ENCODE measurements around the gene ACBD6. TPM values are rescaled to one million over a fixed set of nuclear protein-coding genes. Genes with fewer than 3 reads are reported as not detected.

ACBD6 gene
- polyA plus RNA-seq, 3 donors = 67.7 to 80.2 (median 75.3) TPM

DNA sequence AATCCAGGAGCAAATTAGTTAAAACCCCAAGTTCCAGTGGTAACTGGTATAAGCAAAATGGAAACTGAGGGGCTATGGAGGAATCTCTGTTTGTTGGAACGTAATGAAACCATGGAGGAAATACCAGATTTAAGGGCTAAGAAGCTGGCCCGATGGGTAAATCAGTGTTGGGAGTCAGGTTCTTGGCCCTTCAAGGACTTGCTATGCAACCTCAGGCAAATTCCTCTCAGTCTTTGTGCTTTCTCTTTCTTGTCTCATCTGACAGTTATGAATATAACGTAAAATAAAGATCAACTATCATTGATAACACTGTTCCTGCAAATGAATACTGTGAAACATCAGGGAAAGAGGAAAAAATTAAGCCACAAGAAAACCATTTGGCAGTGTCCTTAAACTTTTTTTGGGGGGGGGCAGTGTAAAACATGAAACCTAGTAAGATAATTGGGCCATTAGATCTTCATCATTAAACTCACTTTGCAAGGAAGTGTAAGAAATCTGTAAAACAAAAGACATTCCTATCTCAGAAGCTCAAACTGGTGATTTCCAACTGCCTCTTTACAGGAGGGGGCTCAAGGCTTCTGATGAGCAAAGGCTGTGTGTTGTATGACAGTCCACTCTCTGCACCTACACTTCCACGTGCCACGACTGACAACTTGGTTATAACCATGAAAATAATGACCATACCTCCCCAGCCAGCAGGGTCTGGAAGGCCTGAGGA, 224.7 kb downstream of the ACBD6 start:
- no peak for DNase-seq (ENCODE audit: low read depth in 3 of 3, low spot score in 2 of 3)

DNA sequence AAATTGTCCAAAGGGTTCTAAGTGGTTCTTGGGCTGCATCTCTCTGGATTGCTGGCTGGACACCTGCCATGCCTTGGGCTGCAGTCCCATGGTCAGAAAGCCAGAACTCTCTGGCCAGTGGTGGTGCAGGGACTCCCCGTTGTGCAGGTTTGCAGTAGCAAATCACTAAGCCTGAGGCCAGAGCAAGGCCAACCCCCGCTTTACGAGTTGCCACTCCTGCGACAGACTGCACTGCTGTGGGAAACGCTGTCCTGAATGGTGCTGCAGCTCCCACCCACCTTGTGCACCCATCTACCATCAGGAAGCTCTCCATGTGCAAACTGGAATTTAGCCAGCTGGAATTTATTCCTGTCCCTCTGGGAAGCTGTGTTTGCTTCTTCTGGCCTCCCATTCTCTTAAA, 226.7 kb downstream of the ACBD6 start:
- no peak for DNase-seq (ENCODE audit: low read depth in 3 of 3, low spot score in 2 of 3)

DNA sequence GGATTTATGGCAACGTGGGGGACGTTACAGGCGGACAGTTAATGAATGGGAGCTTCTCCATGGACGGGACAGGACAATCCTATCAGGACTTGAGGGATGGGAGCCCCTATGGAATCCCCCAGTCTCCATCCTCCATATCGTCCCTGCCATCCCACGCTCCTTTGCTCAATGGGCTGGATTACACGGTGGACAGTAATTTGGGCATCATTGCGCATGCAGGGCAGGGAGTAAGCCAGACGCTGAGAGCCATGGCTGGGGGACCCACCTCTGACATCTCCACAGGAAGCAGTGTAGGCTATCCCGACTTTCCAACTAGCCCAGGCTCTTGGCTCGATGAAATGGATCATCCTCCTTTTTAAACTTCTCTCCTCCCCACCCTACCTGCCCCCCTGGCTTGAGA, 228.2 kb downstream of the ACBD6 start:
- DNase-seq (ENCODE audit: low read depth in 3 of 3, low spot score in 2 of 3) = no peak

DNA sequence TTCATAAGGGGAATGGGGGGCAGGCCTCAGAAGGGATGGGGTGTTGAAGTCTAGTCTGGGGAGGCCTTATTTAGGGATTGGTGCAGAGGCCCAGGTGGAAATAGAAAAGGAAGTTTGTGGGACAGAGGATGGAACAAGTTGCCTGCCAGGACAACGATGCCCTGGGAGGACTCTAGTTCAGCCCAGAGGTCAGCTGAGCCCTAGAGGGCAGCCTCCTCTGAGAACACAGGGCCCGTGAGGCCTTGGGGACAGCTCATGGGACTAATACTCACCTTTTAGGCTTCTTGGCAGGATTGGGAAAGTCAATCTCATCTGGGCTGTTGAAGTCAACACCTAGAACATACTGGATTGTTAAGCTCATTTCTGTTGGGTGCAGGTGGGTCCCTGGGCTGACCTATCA, 229.3 kb downstream of the ACBD6 start:
- DNase-seq (ENCODE audit: low read depth in 3 of 3, low spot score in 2 of 3) = no peak

DNA sequence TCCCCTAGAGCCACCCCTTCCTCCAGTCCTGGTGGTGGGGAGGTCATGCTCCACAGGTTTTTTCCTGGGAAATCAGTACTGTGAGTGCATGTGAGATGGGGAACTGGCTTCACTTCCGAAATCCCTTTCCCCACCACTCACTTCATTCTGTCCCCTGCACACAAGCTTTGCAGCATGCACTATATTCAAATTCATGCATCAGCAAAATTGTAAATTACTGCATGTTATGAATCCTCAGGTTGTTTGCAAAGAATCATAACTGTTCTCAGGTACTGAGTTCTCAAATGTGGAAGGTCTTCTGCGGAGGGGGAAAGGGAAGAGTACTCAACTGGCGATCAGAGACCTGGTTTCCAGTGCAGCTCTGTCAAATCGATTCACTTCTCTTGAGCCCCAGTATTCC, 230.0 kb downstream of the ACBD6 start:
- DNase-seq (ENCODE audit: low read depth in 3 of 3, low spot score in 2 of 3) = no peak

DNA sequence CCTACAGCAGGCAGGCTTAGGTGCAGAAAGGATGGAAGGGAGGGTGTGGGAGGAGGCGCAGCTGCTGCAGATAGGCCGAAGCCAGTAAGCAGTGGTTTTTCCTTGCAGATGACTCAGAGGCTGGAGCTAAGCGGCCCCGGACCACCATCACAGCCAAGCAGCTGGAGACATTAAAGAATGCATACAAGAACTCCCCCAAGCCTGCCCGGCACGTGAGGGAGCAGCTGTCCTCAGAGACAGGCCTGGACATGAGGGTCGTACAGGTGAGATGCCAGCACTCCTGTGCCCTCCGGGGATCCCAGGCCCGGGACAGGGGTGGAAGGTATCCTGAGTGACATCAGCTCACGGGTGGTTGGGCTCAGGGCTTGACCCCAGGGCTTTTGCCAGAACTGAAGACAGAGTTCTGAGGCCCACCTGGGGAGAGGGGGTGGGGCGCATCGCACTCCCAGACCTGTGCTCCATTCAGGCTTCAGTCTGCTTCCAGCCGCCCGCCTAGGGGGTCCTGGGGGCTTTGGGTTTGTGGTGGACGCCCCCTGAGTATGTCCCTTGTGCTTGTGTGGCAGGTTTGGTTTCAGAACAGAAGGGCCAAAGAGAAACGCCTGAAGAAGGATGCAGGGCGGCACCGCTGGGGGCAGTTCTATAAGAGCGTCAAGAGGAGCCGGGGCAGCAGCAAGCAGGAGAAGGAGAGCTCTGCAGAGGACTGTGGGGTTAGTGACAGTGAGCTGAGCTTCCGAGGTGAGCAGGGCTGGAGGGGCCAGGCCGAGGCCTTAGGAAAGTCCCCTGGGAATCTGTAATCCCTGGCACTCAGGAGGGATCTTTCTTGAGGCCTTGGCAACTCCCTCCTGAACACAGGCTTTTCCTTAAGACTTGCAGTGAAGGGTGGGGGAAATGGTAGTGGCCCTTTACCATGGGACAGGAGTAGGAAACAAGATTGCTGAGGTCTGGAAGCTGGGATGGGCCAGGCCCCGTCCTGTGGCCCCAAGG, 230.8 kb downstream of the ACBD6 start:
- DNase-seq (ENCODE audit: low read depth in 3 of 3, low spot score in 2 of 3) = no peak

DNA sequence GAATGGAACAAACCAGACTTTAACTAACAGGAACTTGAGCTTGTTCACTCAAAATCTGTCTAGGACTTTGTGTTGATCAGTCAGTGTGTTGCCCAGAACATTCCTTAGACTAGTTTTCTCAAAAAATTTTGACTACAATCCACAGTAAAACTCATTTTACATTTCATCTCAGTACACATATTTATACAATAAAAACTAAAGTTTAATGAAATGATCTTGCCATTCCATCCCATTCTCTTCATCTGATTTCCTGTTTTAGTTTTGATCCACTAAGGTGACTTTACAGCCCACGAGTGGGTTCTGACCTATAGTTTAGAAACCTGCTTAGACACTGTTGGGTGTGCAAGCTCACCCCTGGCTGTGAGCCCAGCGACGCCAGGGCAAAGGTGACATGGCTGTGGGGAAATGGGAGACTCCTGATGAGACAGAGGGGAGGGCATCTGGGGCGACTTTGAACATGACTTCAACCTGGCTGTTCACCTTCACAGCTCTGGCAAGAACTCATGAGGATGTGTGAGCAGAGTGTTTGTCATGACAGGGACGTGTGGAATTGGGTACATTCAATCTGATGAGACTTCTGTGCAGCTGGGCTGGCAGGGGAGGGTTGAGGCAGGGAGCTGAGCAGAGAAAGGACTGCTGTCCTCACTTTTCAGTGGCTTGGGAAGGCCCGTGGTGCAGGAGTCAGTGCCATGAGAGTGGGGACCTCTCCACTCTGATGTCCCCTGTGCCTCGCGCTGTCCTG, 231.7 kb downstream of the ACBD6 start:
- DNase-seq (ENCODE audit: low read depth in 3 of 3, low spot score in 2 of 3) = no peak

DNA sequence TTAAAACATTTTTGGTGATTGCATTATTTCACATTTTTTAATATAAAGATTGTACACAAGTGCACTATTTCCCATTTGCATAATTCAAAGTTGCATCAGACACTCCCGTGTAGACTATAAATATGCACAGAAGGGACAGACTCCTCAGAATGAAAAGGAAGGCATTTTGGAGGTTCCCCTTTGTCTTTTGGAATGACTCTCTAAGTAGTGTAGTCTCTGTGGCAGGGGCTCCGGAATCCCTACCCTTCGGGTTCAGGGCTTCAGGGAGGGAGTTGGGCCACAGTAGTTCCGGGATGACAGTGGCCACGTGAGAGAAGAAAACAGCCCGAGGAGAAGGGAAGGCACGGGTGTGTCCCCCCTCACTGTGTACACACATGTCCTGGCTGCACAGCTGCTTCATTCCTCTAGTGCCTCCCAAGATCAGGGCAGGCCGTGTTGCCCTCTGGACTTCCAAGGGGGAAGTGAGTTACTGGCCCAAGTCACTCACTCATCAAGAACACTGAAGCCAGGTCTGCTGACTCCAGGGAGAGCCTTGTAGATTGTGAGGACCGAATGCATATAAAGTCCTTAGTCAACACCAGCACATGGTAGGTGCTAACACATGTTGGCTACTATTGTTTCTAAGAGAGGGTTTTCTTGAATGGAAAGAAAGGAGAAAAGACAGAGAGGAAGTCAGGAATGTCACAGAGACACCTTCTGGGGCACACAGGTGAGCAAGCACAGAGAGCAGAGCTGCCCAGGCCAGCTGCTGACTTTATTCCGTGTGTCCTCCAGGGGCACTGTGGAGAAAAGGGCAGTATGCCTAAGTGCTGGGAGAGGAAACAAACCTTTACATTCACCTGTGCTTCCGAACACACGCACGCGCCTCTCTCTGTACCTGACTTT, 232.5 kb downstream of the ACBD6 start:
- no peak for DNase-seq (ENCODE audit: low read depth in 3 of 3, low spot score in 2 of 3)

DNA sequence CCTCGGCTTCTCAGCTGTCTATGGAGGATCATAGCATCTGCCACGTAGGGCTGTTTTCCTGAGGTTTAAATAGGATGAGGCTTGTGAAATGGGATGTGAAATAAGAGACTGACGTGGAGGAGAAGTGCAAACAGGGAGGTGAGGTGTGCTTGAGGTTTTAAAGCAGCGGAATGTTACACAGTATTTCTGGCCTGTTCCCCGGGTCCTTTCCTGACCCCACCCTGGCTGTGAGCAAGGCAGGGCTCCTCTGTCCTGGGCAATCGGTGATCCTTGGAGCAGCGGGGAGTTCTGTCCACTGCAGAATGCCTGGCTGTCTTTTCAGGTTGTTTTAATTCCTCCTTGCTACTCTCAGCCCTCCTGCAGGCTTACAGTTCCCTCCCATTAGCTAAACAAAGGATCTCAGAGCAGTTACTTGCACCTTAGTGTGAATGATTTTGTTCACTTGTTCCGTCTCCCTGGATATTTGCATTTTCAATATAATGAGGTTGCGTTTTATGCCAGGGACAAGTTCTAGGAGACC, 233.8 kb downstream of the ACBD6 start:
- no peak for DNase-seq (ENCODE audit: low read depth in 3 of 3, low spot score in 2 of 3)

DNA sequence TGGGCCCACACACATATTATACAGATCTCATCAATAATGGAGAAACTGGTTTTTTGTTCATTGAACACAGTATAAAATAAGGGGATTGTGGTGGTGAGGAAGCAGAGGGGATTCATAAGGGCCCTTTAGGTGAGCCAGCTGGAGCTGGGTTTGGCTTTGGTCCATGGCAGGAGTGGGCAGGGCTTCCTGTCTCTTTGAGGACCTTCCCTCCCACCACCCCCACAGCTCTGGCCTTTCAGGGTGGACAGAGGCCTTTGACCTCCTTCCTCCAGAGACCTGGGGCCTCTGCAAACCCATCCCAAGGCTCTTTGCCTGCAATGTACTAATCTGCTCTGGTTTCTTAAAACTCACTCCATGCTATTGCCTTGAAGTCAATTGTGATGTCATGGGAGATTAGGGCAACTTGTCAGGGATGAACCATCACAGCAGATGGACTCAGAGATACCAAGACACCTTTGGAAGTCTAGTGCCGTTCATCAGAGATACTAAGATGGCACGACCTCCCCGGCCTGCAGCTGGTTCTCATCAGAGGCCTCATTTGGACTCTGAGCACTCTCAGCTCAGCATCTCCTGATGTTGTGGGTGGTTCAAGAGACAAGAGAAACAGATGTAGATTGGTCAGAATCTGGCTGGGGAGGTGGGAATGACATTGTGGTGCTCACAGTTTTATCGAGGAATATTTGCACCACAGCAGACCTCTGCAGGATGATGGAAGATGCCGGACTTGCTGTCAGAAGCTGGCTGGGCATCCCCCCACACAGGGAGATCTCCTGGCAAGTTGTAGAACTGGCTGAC, 234.4 kb downstream of the ACBD6 start:
- no peak for DNase-seq (ENCODE audit: low read depth in 3 of 3, low spot score in 2 of 3)

DNA sequence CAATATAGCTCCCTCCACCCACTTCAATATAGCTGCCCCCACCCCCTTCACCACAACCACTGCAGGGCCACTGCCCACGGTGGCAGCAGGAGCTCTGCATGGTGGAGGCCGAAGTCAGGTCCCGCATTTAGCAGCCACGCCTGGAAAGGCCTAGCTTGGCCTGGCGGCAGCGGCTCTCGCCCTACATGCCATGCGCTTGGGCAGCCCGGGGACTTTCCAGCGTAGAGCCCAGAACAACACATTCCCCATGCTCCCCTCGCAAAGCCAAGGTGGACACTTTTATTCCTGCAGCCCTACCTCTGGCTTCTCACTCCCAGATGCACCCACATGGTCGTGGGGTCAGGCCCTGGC, 235.2 kb downstream of the ACBD6 start:
- no peak for DNase-seq (ENCODE audit: low read depth in 3 of 3, low spot score in 2 of 3)

DNA sequence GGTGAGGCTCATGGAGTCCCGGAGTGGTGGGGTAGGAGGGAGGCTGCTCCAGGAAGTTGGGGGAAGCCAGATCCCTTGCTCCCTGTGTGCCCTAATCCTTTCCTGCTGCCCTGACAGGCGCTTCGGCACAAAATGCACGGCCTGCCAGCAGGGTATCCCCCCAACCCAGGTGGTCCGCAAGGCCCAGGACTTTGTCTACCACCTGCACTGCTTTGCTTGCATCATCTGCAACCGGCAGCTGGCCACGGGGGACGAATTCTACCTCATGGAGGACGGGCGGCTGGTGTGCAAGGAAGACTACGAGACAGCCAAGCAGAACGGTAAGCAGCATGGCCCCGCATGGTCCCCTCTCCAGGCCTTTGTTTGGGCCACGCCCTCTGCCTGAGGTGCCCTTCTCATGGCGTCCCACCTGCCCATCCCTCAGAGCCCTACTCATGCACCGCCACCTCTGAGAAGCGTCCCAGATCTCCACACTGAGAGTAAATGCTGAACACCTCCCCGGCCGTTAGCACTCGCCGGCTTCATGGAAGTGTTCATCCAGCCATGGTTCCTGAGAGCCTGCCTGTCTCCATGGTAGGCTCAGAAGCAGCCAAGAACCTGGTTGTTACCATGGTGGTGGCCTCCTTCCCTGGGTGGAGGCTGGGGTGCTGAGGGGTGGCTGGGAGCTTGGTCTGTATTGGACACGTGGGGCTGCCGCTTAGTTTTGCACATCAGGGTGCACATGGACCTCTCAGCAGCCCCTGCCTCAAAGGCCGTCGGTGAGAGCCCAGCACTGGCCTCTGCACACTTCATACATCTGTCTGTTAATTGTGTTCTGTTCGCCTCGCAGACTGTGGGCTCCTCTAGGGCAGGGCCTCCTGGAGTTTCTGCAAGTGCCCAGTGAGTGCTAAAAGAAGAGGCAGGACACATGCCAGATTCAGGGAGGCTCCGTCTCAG, 235.8 kb downstream of the ACBD6 start:
- DNase-seq (ENCODE audit: low read depth in 3 of 3, low spot score in 2 of 3) = no peak

DNA sequence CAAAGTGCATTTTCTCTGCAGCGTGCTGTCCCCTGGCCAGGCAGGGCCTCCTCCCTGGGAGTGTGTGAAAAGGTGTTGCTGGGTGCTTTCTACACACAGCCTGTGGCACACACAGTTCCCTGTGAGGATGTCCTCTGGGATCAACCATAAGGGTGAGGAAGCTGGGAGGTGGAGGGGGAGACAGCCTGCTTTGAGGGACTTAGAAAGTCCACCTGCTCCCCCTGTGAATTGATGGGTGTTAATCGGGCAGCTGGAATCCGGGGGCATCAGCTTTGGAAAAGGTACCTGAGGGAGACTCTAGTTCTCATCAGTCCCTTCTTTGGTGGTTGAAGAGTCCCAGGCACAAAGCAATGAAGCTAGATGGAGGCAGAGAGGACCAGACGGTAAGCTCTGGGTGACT, 236.5 kb downstream of the ACBD6 start:
- no peak for DNase-seq (ENCODE audit: low read depth in 3 of 3, low spot score in 2 of 3)

DNA sequence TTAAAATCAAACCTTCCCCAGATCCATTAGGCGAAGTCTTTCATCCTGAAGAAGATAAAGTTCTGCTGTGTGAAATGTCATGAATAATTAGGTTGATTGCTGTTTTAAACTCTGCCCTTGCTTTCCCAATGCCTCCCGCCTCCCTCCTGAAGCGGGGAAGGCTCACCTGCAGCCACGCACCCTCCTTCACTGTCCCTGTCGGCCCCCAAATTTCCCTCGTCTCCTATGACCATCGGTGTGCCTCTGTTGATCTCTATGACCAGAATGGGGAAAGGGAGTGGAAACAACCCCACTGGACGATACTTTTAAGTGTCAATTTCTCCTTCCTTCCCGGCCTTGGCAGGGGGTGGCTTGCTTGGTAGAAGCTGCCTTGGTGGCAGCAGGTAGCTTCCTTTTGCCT, 237.2 kb downstream of the ACBD6 start:
- no peak for DNase-seq (ENCODE audit: low read depth in 3 of 3, low spot score in 2 of 3)

DNA sequence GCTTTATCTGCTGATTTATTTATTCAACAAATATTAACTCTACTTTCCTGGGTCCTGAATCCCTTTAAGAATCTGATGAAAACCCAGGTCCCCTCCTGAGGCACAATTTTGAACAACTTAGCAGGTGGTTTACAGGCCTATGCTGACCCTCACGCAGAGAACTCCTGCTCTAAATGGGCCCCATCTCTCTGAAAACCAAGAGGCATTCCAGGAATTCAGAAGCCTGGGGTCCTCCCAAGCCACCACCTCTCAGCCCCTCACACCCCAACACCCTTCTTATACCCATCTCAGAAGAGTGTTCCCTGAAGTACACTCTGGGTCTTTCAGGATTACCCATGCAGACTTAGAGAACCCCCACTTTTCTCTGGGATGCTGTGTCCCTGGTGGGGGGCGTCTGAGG, 237.8 kb downstream of the ACBD6 start:
- no peak for DNase-seq (ENCODE audit: low read depth in 3 of 3, low spot score in 2 of 3)

DNA sequence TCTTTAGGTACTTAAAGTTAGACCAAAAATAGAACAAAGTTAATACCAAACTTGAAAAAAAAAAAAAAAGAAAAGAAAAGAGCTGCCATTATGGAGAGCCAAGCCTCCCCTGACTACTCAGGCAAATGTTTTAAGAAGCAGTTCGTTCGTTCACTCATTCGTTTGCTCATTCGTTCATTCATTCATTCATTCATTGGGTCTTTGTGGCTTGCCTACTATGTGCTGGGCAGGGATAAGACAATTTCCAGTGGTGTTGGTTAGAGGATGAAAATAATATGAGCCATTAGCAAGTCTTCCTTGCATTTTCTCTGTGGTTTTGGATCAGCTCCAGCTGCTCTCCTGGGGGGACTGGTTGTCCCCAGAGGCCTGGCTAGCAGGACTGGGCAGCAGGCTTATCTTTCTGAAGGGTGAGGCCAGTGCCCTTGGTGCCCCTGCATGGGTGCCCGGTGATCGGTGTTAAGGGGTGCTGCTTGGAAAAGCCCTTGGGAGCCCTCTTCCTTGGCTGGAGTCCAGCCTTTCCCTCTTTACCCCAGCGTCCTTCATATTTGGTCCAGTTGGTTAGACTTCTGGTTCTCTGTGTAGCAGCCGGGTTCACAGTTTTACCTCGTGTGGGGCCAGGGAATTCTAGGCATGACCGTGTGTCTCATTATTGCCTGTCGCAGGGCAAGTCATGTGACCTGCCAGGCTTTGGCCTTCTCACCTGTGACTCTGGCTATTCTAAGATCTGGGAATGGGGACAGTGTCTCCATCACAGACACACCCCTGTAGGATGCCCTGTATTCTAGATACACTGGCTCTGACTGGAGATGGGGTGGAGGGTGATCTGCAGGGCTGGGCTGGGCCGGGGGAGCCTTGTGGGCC, 239.5 kb downstream of the ACBD6 start:
- no peak for DNase-seq (ENCODE audit: low read depth in 3 of 3, low spot score in 2 of 3)

DNA sequence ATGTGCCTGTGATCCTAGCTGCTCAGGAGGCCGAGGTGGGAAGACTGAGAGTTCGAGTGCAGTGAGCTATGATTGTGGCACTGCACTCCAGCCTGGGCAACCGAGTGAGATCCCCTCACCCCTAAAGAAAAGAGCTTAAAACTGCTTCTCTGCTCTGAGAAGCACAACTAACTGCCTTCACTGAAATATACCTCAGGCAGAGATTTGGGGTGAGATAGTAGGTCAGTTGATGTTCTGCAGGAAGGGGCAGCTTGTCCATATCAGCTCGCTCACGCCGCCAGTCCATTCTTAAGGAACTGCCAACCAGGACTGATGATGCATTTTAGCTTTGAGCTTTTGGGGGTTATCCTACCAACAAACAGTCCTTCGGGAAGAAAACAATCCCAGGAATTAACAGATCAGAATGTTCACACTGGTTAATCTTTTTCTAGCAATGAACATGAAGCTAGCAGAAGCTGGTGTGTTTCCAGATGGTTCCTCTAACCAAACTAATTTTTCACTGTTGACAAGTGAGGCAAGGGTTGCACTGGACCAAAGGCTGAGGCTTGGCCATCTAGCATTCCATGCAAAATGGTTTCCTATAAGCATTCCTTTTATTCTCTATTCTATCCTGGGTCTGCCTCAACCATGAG, 240.7 kb downstream of the ACBD6 start:
- DNase-seq (ENCODE audit: low read depth in 3 of 3, low spot score in 2 of 3) = no peak

Measured in right renal cortex interstitium (tissue), 3 donors.